GM18499 (cell line): ENCODE measurements around the gene FHIT.

Experiments used
- ATAC-seq: cut with Tn5 transposase; IDR thresholded peaks from one replicate; pipeline ENCODE4 v1.9.1; 2021; ENCODE audit warnings: moderate number of reproducible peaks; ENCODE audit not compliant: insufficient read depth, unreplicated experiment

FHIT gene

GRCh38 chr3:61132062-61132461 is 119.2 kb downstream of the FHIT start:
- ATAC-seq: no peak

GRCh38 chr3:61118830-61119229 is 132.4 kb downstream of the FHIT start:
- ATAC-seq: no peak

- ATAC-seq: no peak
Measured at GRCh38 chr3:61117045-61117898, 134.0 kb downstream of the FHIT start.

GRCh38 chr3:61114316-61114953 is 136.8 kb downstream of the FHIT start:
- no peak for ATAC-seq

GRCh38 chr3:61111825-61112224 is 139.4 kb downstream of the FHIT start:
- ATAC-seq: no peak

GRCh38 chr3:61110576-61110975 is 140.7 kb downstream of the FHIT start:
- no peak for ATAC-seq

GRCh38 chr3:61108247-61109019 is 142.8 kb downstream of the FHIT start:
- no peak for ATAC-seq

- no peak for ATAC-seq
Measured at GRCh38 chr3:61094608-61095007, 156.6 kb downstream of the FHIT start.

- no peak for ATAC-seq
Measured at GRCh38 chr3:61093364-61093763, 157.9 kb downstream of the FHIT start.

GRCh38 chr3:61092870-61093269 is 158.4 kb downstream of the FHIT start:
- no peak for ATAC-seq

GRCh38 chr3:61090389-61091169 is 160.7 kb downstream of the FHIT start:
- no peak for ATAC-seq

- ATAC-seq: no peak
Measured at GRCh38 chr3:61087465-61087864, 163.8 kb downstream of the FHIT start.

- no peak for ATAC-seq
Measured at GRCh38 chr3:61081554-61081953, 169.7 kb downstream of the FHIT start.

GRCh38 chr3:61080737-61081445 is 170.4 kb downstream of the FHIT start:
- ATAC-seq: no peak

GRCh38 chr3:61078048-61078752 is 173.1 kb downstream of the FHIT start:
- no peak for ATAC-seq

GRCh38 chr3:61077551-61077950 is 173.7 kb downstream of the FHIT start:
- no peak for ATAC-seq

GRCh38 chr3:61074783-61075182 is 176.5 kb downstream of the FHIT start:
- ATAC-seq: no peak

GRCh38 chr3:61073566-61074165 is 177.6 kb downstream of the FHIT start:
- ATAC-seq: no peak

GRCh38 chr3:61068084-61068483 is 183.2 kb downstream of the FHIT start:
- ATAC-seq: no peak
